GM18870 (cell line): ENCODE data around the gene C4orf51.
"Not testable (repeated sequence)": the region's sequence is repeated elsewhere in the genome, so short reads cannot be mapped to it uniquely, and the experiment has no call there.

Experiments used
- ATAC-seq: cut with Tn5 transposase; IDR thresholded peaks from one replicate; pipeline ENCODE4 v1.9.1; 2021; ENCODE audit warnings: moderate library complexity; ENCODE audit not compliant: unreplicated experiment

C4orf51 gene

DNA sequence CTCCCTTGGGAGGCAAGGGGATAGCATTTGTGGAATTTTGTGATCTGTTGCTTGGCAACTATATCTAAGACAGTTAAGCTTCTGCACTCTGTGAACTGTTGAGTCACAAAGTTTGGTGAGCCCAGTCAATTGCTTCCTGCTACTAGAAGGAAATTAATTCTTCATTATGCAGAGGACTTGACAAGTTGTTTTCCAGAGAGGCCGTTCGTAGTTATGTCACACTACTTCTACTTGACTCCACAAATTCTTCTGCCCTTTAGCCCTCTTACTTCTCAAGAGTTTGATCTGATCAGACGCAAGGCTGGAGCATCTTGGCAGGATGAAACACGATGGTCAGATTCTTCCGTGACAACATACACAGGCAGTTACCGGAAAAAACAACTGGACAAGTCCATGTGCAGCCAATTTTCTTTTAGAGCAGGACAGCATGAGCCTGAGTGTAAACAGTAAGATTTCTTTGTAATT, at the start of gene C4orf51:
C4orf51 (plus strand) TSS at position 156 of the 465 bp plus-strand sequence; CDS start at position 214, 58 bp downstream.
- ATAC-seq = no peak

DNA sequence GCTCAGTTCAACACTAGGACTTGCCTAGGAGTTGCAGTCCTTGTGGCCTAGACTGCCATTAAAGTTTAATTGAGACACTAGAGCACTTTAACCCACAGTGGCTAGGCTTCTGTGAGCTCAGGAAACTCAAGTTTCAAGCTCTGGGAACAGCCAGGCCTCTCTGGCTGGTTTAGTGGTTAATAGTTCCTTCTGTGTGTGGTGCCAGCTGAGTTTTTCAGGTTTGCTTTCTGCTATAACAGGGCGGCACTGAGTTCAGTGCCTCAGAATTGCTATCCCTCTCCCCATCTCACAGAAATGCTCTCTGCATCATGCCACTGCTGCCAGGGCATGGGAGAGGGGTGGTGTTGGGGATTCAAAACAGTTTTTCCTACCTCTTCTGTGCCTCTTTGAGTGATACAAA, 44.8 kb upstream of the C4orf51 start:
- no peak for ATAC-seq

DNA sequence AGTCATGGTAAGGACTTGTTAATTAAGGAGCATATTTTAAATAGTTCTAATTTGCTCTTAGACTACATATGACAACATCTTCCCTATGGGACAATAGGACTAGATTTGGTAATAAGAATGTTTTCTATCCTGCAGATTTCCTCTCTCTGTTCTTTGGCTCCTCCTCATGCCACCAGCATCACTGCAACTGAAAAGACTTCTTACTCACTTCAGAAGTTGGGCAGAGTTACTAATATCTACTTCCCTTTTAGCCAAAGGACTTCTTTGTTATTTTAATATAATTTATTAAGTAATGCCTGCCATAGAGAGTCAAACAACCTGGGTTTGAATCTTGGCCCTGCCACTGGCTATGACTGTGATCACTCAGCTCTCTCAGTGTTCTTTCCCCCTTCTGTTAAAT, 44.3 kb upstream of the C4orf51 start:
- ATAC-seq = no peak

DNA sequence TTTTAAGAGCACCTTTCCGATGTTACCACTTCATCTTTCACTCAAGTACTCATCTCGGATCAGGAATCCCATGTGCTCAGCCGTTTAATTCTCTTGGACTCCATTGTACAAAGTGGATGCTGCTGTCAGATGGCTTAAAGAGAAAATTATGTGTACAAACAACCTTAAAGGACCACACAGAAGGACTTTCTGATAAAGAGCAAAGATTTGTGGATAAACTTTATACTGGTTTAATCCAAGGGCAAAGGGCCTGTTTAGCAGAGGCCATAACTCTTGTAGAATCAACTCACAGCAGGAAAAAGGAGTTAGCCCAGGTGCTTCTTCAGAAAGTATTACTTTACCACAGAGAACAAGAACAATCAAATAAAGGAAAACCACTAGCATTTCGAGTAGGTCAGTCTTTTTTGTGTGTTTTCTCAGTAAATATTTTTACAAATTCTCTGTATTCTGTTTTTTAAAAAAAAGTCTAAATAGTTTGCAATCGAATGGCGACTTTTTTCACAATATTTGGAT, 40.7 kb upstream of the C4orf51 start:
- no peak for ATAC-seq

DNA sequence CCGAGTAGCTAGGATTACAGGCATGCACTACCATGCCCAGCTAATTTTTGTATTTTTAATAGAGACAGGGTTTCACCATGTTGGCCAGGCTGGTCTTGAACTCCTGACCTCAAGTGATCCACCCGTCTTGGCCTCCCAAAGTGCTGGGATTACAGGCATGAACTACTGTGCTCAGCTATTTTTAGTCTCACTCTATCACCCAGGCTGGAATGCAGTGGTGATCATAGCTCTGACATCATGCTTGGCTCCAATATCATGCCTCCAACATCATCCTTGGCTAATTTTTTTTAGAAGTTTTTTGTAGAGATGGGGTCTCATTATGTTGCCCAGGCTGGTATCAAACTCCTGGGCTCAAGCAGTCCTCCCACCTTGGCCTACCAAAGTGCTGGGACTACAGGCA, 39.7 kb upstream of the C4orf51 start:
- not testable (repeated sequence) for ATAC-seq

DNA sequence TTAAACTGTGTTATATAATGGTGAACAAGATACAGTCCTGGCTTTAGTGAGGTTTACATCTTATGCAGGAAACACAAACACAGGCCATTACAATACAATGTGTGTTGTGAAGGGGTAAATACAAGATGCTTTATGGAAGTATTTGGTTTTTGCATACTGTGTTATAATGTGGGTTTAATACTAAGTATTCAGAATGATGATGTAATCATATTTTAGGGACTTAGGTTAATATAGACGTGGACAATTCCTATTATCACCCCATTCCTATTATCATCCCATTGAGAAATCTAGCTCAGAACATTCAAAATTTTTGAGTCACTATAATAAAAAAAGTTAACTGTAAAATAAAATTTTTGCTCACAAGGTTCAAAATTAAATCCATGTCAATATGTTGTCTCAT, 36.7 kb upstream of the C4orf51 start:
- ATAC-seq = no peak

DNA sequence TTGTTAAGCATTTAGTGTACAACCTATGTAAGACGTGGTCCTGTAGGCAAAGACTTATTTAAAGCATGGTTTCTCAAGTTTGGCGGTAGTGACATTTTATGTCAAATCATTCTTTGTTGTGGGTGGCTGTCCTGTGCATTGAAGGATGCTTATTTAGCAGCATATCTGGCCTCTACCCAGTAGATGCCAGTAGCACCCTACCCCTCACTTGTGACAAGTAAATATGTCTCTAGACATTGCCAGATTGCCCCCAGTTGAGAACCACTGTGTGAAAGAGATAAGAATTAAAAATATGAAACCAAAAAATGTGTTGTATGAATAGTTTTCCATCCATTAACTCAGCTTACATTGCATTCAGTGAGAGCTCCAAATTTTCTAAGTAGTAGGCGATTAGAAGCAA, 35.2 kb upstream of the C4orf51 start:
- no peak for ATAC-seq

DNA sequence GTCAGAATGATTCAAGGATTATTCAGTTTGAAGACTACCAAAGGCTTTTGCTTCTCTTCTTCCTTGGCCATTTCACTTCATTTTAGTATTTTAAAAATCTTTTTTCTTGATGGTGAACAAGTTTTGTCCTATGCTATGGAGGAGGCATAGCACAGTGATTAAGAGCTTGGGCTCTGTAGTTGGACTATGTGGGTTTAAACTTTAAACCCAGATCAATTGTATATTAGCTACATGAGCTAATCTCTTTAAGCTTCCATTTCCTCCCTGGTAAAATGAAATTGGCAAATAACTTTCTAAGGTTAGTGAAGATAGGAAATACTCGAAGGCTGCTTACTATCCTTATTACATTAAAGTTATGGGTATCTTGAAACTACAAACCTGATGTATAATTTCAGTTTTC, 23.8 kb upstream of the C4orf51 start:
- no peak for ATAC-seq

DNA sequence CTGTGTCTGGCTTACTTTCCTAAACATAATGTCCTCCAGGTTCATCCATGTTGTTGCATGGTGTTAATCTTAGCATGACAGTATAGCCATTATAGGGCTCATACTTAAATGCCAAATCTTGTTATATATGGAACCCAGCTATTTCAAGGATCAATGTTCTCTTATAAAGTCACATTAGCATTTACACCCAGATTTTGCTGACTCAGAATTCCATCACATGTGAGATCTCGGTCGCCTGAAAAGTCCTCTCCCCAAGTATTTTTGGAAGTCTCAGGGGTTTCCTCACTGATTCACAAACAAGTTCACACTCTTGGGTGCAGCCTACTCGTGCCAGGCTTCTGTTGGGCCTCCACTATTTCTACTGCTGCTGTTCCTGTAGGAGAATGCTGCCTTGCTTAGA, 19.9 kb upstream of the C4orf51 start:
- ATAC-seq = no peak

DNA sequence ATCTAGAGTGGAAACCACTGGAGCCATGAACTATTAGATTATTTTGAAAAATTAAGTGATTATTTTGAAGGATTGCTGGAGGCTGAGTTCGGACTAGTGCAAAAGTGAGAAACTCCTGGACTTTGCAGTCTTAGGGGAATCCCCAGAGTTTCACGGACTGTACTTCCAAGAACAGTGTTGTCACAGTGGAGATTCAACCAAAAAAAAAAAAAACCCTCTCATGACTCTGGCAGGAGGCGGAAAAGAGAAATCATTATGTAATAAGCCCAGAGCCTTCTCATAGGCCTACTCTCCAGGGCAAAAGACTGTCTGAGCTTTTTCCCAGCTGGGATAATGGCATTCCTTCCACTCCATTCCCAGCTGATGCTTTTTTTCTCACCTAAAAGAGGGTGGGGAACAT, 16.8 kb upstream of the C4orf51 start:
- no peak for ATAC-seq

DNA sequence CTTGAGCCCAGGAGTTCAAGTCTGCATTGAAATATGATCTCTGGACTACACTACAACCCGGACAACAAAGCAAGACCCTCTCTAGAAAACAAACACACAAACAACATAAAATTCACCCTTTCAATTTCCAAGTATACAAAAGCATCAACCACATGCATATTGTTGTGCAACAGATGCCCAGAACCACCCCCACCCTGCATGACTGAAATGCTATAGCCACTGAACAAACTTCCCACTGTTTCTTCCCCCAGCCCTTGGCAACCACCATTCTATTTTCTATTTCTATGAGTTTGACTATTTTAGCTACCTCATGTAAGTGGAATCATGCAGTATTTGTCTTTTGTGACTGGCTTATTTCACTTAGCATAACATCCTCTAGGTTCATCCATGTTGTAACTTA, 14.2 kb upstream of the C4orf51 start:
- ATAC-seq = no peak

DNA sequence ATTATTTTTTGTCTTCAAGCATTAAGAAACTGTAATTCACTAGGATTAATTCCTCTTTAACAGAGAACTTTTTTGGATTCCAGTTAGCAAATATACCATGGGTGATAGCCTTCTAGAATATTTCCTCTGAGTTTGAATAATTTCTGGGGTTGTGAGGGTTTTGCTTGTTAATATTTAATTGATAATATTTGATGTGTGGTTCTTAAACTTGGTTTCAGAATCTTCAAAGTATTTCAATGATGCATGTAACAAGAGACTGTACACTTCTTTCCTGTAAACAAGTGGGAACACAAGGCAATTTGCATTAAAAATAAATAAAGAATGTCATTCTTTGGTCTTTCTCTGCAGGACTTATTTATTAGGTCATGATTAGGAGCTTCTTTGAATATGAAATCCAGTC, 9.5 kb upstream of the C4orf51 start:
- no peak for ATAC-seq

DNA sequence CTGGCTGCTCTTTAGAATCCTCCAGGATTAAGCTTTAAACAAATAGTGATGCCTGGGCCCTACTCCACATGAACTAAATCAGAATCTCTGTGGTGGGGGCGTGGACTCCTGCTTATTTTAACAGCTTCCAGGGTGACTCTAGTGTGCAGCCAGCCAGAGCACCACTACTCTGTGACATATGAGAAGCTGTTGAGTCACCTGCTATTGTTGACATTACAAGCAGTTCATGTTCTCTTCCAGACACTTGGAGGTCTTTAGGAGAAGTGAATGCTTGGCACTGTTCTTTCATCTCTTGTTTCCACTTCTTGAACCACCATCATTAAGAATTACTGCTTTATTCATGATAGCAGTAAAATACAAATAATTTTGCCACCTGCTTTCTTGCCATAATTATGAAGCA, 426 bp upstream of the C4orf51 start:
- ATAC-seq = no peak

DNA sequence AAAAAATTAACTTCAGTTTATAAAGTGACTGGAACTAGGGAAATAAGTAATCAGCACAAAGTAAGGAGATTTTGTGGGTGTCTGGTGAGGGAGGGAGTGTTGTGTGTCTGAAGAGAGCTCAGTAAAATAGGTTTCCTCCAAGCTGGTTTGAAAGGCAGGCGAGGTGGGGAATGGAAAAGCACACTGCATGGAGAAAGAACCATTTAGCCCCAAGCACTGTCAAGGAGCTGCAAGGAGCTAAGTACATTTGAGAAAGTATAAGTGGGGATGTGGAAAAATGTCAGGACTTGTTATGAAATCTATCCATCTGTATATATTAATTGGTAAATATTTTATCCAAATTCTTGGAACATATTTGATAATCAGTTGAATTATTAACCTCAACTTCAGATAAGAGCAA, 956 bp downstream of the C4orf51 start:
- ATAC-seq = no peak

DNA sequence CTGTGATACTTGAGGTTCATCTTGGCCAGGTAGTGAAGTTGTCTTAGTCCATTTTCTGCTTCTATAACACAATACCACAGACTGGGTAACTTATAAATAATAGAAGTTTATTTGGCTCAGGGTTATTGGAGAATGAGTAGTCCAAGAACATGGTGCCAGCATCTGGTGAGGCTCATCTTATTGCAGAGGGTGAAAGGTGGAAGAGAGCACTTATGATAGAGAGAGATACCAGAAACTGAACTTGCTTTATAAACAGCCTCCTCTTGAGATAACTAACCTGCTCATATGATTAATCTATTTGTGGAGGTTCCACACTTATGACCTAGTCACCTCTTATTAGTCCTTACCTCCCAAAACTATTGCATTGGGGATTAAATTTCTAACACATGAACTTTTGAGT, 1.6 kb downstream of the C4orf51 start:
- ATAC-seq = no peak

DNA sequence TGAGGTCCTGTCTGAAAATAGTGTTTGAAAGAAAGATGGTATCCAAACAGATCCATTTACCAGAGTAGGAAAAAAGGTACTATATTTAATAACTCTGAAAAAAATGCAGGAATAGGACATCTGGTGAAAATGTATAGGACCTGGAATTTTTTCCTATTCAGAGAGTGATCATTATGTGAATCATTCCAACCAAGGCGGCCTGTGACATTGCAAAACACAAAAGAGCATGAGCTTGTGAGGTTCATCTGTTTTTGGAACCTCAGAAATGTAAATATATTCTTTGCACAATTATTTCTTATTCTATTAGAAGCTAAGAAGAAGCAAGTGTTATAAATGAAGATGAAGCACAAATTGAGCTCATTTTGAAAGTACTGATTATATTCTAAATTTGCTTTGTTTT, 2.0 kb downstream of the C4orf51 start:
- no peak for ATAC-seq

DNA sequence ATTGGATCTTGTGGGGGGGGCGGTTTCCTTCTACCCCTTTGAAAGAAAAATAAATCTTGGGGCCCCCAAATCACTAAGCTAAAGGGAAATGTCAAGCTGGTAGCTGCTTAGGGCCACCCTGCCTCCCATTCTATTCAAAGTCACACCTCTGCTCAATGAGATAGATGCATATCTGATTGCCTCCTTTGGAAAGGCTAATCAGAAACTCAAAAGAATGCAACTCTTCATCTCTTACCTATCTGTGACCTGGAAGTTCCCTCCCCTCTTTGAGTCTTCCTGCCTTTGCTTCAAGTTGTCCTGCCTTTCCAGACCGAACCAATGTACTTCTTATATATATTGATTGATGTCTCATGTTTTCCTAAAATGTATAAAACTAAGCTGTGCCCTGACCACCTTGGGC, 7.0 kb downstream of the C4orf51 start:
- ATAC-seq = no peak

DNA sequence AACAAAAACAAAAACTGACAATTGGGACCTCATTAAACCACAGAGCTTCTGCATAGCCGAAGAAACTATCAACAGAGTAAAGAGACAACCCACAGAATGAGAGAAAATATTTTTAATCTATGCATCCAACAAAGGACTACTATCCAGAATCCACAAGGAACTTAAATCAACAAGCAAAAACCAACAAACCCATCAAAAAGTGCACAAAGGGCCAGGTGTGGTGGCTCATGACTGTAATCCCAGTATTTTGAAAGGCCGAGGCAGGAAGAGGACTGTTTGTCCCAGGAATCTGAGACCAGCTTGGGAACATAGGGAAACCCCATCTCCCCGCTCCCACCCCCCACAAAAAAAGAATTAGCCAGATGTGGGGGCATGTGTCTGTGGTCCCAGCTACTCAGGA, 10.7 kb downstream of the C4orf51 start:
- no peak for ATAC-seq

DNA sequence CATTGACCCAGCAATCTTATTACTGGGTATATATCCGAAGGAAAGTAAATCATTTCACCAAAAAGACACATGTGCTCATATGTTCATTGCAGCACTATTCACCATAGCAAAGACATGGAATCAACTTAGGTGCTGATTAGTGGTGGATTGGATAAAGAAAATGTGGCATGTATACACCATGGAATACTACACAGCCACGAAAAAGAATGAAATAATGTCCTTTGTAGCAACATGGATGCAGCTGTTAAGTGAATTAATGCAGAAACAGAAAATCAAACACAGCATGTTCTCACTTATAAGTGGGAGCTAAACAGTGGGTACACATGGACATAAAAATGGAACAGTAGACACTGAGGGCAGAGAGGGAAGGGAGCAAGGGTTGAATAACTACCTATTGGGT, 11.5 kb downstream of the C4orf51 start:
- ATAC-seq = not testable (repeated sequence)

DNA sequence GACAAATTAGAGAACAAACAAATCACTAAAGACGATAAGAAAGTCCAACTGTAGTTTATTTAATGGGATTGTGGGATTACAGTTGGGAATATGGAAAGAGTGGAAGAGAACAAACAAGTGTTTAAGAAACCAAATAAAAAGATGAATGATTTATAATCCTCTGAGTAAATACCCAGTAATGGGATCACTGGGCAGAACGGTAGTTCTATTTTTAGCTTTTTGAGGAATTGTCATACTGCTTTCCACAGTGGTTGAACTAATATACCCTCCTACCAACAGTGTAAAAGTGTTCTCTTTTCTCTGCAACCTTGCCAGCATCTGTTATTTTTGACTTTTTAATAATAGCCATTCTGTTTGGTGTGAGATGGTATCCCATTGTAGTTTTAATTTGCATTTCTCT, 15.0 kb downstream of the C4orf51 start:
- no peak for ATAC-seq

DNA sequence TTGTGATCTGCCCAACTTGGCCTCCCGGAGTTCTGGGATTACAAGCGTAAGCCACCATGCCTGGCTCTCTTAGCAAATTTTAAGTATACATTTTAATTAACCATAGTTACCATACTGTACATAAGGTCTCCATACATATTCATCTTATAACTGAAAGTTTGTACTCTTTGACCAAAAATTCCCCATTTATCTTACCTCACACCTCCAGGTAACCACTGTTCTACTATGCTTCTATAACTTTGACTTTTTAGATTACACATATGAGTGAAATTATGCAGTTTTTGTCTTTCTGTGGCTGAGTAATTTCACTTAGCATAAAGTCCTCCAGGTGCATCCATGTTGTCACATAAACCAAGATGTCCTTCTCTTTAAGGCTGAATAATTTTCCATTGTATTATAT, 17.4 kb downstream of the C4orf51 start:
- ATAC-seq = peak; percentile 75

DNA sequence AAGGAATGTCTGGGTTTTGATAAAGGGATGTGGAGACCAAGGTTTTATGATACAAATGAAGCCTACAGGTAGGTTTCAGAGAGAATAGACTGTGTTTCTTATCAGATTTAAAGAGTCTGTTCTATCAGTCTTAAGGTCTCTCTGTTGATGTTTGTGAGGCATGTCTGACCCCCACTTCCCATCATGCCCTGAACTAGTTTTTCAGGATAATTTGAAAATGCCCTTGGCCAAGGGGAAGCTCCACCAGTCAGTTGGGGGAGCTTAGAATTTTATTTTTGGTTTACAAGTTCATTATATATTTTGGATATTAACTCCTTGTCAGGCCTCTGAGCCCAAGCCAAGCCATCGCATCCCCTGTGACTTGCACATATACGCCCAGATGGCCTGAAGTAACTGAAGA, 18.6 kb downstream of the C4orf51 start:
- ATAC-seq = no peak

DNA sequence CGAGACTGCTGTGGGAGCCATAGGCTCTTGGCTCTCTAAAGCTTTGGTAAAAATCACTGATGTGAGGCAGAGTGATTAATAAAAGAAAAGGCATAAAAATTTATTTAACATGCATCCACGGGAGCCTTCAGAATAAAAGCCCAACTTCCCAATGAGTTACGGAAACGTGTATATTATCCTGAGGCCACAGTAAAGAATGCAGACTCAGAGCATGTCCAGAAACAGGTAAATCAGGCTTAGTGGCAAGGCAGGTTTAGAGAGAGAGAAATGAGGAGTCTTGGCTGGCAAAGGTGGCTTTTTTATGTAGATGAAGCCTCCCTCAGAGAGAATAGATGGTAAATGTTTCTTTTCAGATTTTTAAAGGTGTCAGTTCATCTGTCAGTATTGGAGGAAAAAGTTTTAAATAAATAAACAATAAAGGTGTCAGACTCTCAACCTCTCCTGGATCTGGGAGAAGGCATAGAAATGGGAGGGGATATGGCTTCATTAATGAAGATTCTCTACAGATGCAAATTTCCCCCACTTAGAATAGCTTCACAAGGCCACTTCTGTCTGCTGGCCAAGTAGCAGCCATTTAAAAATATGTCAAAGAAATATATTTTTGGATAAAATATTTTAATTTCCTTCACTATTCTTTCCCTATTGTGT, 24.0 kb downstream of the C4orf51 start:
- ATAC-seq = no peak
